Measurements from ENCODE around the gene KCNE3. TPM values are rescaled to one million over a fixed set of nuclear protein-coding genes. Genes with fewer than 3 reads are reported as not detected.

Gene KCNE3
- total RNA-seq, 1 experiment from 2014 or later: 4.9 TPM

DNA sequence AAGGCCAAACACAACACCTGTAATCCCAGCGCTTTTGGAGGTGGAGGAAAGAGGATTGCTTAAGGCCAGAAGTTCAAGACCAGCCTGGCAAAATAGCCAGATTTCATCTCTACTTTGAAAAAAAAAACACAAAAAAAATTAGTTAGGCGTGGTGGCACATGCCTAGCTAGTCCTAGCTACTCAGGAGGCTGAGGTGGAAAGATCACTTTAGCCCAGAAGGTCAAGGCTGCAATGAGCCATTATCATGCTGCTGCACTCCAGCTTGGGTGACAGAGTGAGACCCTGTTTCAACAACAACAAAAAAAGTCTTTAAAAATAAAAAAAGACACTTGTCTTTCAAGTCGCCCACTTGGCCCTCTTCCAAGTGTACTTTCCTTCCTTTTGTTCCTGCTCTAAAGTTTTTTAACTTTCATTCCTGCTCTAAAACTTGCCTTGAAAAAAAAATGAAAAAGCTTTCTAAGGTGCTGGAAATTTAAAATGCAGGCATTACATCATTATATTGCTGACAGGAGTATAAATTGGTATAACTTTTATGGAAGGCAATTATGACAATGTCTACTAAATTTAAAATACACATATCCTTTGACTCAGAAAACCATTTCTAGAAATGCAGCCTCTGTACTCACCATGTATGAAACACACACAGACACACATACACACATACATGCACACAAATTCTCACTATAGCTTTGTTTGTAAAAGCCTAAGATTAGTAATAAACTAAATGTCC is 13.5 kb upstream of the KCNE3 start:
- no CpG with 5 or more reads among the region's 3 CpGs for WGBS (ENCODE audit: extremely low coverage, insufficient read length, low lambda C conversion rate)
- Histone ChIP-seq H3K4me1 (ENCODE audit: insufficient read depth, low read length) (no peaks in the 10 kb centered on the region), H3K18ac (ENCODE audit: insufficient read length, low read depth, low read length) (no peak overlapping the region), H4K8ac (replicated peaks; ENCODE audit: insufficient read length, low read depth, low read length) (no peak overlapping the region), H3K27ac (ENCODE audit: insufficient read length, low read depth, low read length) (no peak overlapping the region), H3K14ac (ENCODE audit: insufficient read depth, low read length) (no peak overlapping the region), H4K20me1 (ENCODE audit: control insufficient read depth, insufficient read depth, insufficient read length) (no peaks in the 10 kb centered on the region), H3K27me3 (ENCODE audit: insufficient read depth, low read length) (no peaks in the 10 kb centered on the region), H3K79me2 (ENCODE audit: insufficient read depth, low read length) (no peaks in the 10 kb centered on the region), H3K4ac (ENCODE audit: low read depth, low read length) (no peak overlapping the region), H3K9me3 (ENCODE audit: control insufficient read depth, low read depth, low read length) (no peaks in the 10 kb centered on the region), H3K4me2 (ENCODE audit: insufficient read depth, insufficient read length, low read length) (no peak overlapping the region), H2BK20ac (ENCODE audit: low read depth, low read length, poor library complexity, severe bottlenecking) (no peak overlapping the region), H2AK5ac (ENCODE audit: insufficient read length, low read length) (no peak overlapping the region), H3K9ac (ENCODE audit: extremely low read depth, insufficient read length, low read length) (no peak overlapping the region), H2BK12ac (ENCODE audit: insufficient read length, low read depth, low read length) (no peak overlapping the region), H3T11ph (ENCODE audit: low read length) (no peak overlapping the region), H2BK120ac (ENCODE audit: low read depth, low read length, poor library complexity, severe bottlenecking) (no peak overlapping the region), H3K23me2 (ENCODE audit: insufficient read length, low read depth, low read length, poor library complexity, severe bottlenecking) (no peaks in the 10 kb centered on the region), H3K56ac (ENCODE audit: insufficient read length, low read depth, low read length) (no peak overlapping the region), H2BK15ac (ENCODE audit: low read depth, low read length) (no peak overlapping the region), H4K91ac (ENCODE audit: insufficient read length, low read depth, low read length) (no peak overlapping the region), H3K23ac (ENCODE audit: insufficient read length, low read depth, low read length) (no peak overlapping the region), H3K79me1 (ENCODE audit: insufficient read depth, low read depth, low read length, poor library complexity, severe bottlenecking) (no peaks in the 10 kb centered on the region), H4K5ac (ENCODE audit: insufficient read length, low read depth, low read length) (no peak overlapping the region), H2BK5ac (ENCODE audit: insufficient read length, low read length) (no peak overlapping the region), H2AFZ (ENCODE audit: low read length) (no peak overlapping the region)
- Mint-ChIP-seq H3K4me3 (no peak overlapping the region), H3K36me3 (ENCODE audit: insufficient read depth in 1 of 3, low read depth in 3 of 3) (no peaks in the 10 kb centered on the region), H3K9me3 (peaks cover 0 to 2% of the 10 kb centered on the region in 2 experiments; a peak in 1 of 5 replicates), H3K27me3 (ENCODE audit: low read depth) (no peaks in the 10 kb centered on the region; the same call in 1 of the 2 replicates), H3K4me1 (peaks cover 3 to 4% of the 10 kb centered on the region in 2 experiments; a peak in 3 of 4 replicates), H3K27ac (no peak overlapping the region)
- DNase-seq: no peak
- TF ChIP-seq, protein P1, sequence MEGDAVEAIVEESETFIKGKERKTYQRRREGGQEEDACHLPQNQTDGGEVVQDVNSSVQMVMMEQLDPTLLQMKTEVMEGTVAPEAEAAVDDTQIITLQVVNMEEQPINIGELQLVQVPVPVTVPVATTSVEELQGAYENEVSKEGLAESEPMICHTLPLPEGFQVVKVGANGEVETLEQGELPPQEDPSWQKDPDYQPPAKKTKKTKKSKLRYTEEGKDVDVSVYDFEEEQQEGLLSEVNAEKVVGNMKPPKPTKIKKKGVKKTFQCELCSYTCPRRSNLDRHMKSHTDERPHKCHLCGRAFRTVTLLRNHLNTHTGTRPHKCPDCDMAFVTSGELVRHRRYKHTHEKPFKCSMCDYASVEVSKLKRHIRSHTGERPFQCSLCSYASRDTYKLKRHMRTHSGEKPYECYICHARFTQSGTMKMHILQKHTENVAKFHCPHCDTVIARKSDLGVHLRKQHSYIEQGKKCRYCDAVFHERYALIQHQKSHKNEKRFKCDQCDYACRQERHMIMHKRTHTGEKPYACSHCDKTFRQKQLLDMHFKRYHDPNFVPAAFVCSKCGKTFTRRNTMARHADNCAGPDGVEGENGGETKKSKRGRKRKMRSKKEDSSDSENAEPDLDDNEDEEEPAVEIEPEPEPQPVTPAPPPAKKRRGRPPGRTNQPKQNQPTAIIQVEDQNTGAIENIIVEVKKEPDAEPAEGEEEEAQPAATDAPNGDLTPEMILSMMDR (conservative IDR thresholded peaks at IDR 0.05): no peak

Measured in H9 (cell line).